HEK293T (cell line): Measurements from ENCODE around the gene ATP8A2.

Source experiments
- CTCF ChIA-PET: fragments of 350-600 bp; formaldehyde crosslinking; extraction: SDS; loops from one replicate; lab custom pipeline; 2021; ENCODE audit warnings: antibody characterized with exemption, inconsistent platforms; lab: Yijun Ruan, JAX
- POLR2A ChIA-PET: fragments of 350-600 bp; formaldehyde crosslinking; extraction: SDS; loops from one replicate; lab custom pipeline; 2020; ENCODE audit warnings: antibody characterized with exemption, inconsistent platforms; lab: Yijun Ruan, JAX
- DNase-seq: peaks from one replicate; pipeline ENCODE4 v3.0.0; 2012; ENCODE audit warnings: mixed read lengths; ENCODE audit errors: extremely low spot score
- ARNT ChIP-seq: fragments of 450-650 bp; IDR thresholded peaks from 2 replicates; pipeline ENCODE4 v1.6.1; 2017; ENCODE audit warnings: mild to moderate bottlenecking
- BHLHE40 ChIP-seq: fragments of 450-650 bp; IDR thresholded peaks from 2 replicates; pipeline ENCODE4 v1.6.1; 2016; ENCODE audit warnings: mild to moderate bottlenecking, moderate library complexity, borderline replicate concordance
- CTBP1 ChIP-seq: fragments of 450-650 bp; IDR thresholded peaks from 2 replicates; pipeline ENCODE4 v1.6.1; 2016; ENCODE audit warnings: borderline replicate concordance
- ELF4 ChIP-seq: fragments of 450-650 bp; IDR thresholded peaks from 2 replicates; pipeline ENCODE4 v1.6.1; 2017; ENCODE audit warnings: antibody characterized with exemption
- FOXA1 ChIP-seq: fragments of 450-650 bp; IDR thresholded peaks from 2 replicates; pipeline ENCODE4 v1.6.1; 2016; ENCODE audit warnings: mild to moderate bottlenecking
- FOXK2 ChIP-seq: fragments of 450-650 bp; IDR thresholded peaks from 2 replicates; pipeline ENCODE4 v1.6.1; 2016; ENCODE audit warnings: mild to moderate bottlenecking
- FOXM1 ChIP-seq: fragments of 450-650 bp; IDR thresholded peaks from 2 replicates; pipeline ENCODE4 v1.6.1; 2017; ENCODE audit warnings: mild to moderate bottlenecking, borderline replicate concordance
- HDGF ChIP-seq: fragments of 450-650 bp; IDR thresholded peaks from 2 replicates; pipeline ENCODE4 v1.6.1; 2017; ENCODE audit warnings: antibody characterized with exemption, borderline replicate concordance
- L3MBTL2 ChIP-seq: fragments of 450-650 bp; conservative IDR thresholded peaks from 2 replicates; pipeline ENCODE4 v1.6.1; 2016; ENCODE audit warnings: mild to moderate bottlenecking
- LEF1 ChIP-seq: fragments of 450-650 bp; IDR thresholded peaks from 2 replicates; pipeline ENCODE4 v1.6.1; 2017; ENCODE audit warnings: mild to moderate bottlenecking, borderline replicate concordance
- NFRKB ChIP-seq: fragments of 450-650 bp; IDR thresholded peaks from 2 replicates; pipeline ENCODE4 v1.6.1; 2016; ENCODE audit warnings: mild to moderate bottlenecking, moderate library complexity
- SP1 ChIP-seq: fragments of 450-650 bp; IDR thresholded peaks from 2 replicates; pipeline ENCODE4 v1.6.1; 2017
- SUZ12 ChIP-seq: fragments of 450-650 bp; IDR thresholded peaks from 2 replicates; pipeline ENCODE4 v1.6.1; 2016; ENCODE audit warnings: mild to moderate bottlenecking
- TARDBP ChIP-seq: fragments of 450-650 bp; IDR thresholded peaks from 2 replicates; pipeline ENCODE4 v1.6.1; 2016
- ZNF384 ChIP-seq: fragments of 450-650 bp; IDR thresholded peaks from 2 replicates; pipeline ENCODE4 v1.6.1; 2016
- TF ChIP-seq, protein P1 (sequence below): fragments of 450-650 bp; IDR thresholded peaks from 2 replicates; pipeline ENCODE4 v1.6.1; 2016

Gene ATP8A2

GRCh38 chr13:25371875-25372283, at the start of gene ATP8A2:
TSS of gene ATP8A2 (plus strand) at chr13:25371974. CDS start at chr13:25372213, 239 bp downstream.
- TF ChIP-seq FOXK2 (no peak), L3MBTL2 (no peak), SP1 (no peak), CTBP1 (no peak), HDGF (no peak), BHLHE40 (no peak)
- TF ChIP-seq, protein P1, sequence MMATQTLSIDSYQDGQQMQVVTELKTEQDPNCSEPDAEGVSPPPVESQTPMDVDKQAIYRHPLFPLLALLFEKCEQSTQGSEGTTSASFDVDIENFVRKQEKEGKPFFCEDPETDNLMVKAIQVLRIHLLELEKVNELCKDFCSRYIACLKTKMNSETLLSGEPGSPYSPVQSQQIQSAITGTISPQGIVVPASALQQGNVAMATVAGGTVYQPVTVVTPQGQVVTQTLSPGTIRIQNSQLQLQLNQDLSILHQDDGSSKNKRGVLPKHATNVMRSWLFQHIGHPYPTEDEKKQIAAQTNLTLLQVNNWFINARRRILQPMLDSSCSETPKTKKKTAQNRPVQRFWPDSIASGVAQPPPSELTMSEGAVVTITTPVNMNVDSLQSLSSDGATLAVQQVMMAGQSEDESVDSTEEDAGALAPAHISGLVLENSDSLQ, result no peak
- DNase-seq, result peak; percentile 28
- ChIA-PET POLR2A (no interaction called here), CTCF (no interaction called here)

DNA sequence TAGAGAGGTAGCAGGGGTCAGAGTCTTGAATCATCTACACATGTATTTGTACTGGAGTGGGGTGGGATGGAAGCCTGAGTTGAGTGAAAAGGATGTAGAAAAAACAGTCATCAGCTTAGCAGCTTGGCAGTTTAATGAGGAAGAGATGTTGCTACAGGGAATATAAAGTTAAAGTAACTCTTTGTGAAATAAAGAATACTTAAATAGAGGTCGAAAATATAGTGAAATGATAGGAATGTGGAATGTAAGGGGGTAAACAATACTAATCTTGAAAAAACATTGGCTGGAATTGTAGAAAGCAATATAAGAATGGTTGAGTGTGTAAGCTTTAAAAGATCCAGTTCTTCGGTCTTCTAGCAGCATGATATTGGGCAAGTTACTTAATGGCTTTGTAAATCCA, 47.7 kb upstream of the ATP8A2 start:
- POLR2A ChIA-PET, result no interaction called here
- no peak for TF ChIP-seq LEF1
- TF ChIP-seq SUZ12, result no peak
- no peak for TF ChIP-seq TARDBP
- TF ChIP-seq ELF4, result no peak
- no peak for TF ChIP-seq CTBP1
- no peak for TF ChIP-seq ZNF384
- no peak for TF ChIP-seq ARNT
- TF ChIP-seq NFRKB, result no peak
- CTCF ChIA-PET, result no interaction called here
- DNase-seq, result no peak

- TF ChIP-seq BHLHE40 (no peak), FOXK2 (no peak), HDGF (no peak), CTBP1 (no peak), SUZ12 (no peak), SP1 (no peak)
- ChIA-PET POLR2A (no interaction called here), CTCF (no interaction called here)
- no peak for DNase-seq
These were observed 42.1 kb upstream of the ATP8A2 start for GRCh38 chr13:25329706-25330105.

DNA sequence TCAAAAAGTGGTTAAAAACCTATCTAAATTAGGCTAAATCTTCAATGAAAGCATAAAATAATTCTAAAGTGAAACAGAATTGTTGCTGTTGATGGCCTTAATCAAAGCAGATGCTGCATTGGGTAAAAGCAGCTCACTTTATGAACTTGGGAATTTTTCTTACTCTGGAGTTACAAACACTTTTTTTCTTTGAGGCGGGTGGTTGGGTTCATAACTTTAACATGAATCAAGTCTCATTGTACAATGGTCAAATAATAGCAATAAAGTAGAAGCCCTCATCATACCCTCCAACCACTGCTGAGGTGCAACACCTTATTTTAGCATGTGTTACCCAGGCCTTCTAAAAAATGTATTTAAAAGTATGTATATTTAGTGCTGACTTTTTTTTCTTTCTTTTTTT, 41.2 kb upstream of the ATP8A2 start:
- ChIA-PET CTCF (no interaction called here), POLR2A (no interaction called here)
- TF ChIP-seq FOXM1 (no peak), ARNT (no peak), SP1 (no peak), L3MBTL2 (no peak), TARDBP (no peak), ELF4 (no peak), FOXK2 (no peak), HDGF (no peak), CTBP1 (no peak), BHLHE40 (no peak), FOXA1 (no peak)
- TF ChIP-seq, protein P1, result no peak
- DNase-seq, result no peak

DNA sequence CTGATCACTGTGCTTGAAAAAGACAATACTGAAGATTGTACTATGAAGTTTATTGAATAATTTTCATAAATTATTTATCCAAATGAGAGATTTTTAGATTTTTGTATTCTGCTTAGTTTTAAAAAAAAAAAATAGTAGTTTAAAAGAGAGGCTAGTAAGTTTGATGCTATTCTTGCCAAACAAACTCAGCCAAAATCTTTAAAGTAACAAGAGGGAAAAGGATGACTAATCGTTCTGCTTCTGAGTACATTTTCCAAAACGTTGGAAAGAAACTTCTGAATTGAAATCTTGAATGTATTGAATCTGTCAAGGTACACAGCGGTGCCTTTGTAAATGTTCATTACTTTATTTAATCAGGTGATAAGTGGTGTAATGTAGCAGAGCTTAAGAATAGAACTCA, 35.9 kb upstream of the ATP8A2 start:
- ChIA-PET POLR2A (no interaction called here), CTCF (no interaction called here)
- DNase-seq, result no peak
- TF ChIP-seq CTBP1, result no peak
- TF ChIP-seq L3MBTL2, result no peak
- TF ChIP-seq ARNT, result no peak
- TF ChIP-seq, protein P1, result no peak
- TF ChIP-seq ZNF384, result no peak
- TF ChIP-seq FOXK2, result no peak
- no peak for TF ChIP-seq SUZ12
- no peak for TF ChIP-seq FOXA1
- no peak for TF ChIP-seq ELF4
- no peak for TF ChIP-seq LEF1

DNA sequence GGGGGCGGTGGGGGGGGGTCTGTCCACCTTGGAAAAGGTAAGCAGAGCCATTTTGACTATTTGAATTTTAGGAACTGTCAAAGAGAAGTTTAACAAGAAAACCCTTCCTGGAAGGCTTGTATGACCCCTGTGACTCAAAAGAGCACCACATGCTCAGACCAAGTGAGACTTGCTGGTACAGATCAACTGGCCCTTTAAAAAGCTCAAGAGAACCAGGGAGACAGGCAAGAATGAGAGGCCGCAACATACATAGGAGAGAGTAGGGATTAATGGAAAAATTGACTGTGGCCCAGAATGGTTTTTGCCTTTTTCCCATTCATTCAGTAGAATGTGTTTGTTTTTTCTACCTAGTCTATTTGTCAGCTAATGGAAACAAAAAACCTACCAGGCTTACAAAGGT, 26.2 kb upstream of the ATP8A2 start:
- ChIA-PET CTCF (no interaction called here), POLR2A (no interaction called here)
- DNase-seq, result no peak
- TF ChIP-seq FOXK2 (no peak), ELF4 (no peak), SP1 (no peak), HDGF (no peak), BHLHE40 (no peak), NFRKB (no peak), FOXA1 (no peak), TARDBP (no peak)
- TF ChIP-seq, protein P1, result no peak
